K562 (cell line): ENCODE measurements around the gene GJB2. TPM values are rescaled to one million over a fixed set of nuclear protein-coding genes. Genes with fewer than 3 reads are reported as not detected.

Experiments used
- ARID4B ChIP-seq: sonication (generic); formaldehyde crosslinking; IDR thresholded peaks from 2 replicates; pipeline ENCODE4 v1.8.0; 2022; ENCODE audit warnings: mild to moderate bottlenecking, missing genetic modification reagents
- HDGF ChIP-seq: fragments of 450-650 bp; IDR thresholded peaks from 2 replicates; pipeline ENCODE4 v1.6.1; 2016
- HIVEP1 ChIP-seq: fragments of 250-450 bp; sonication (Bioruptor Pico); IDR thresholded peaks from 2 replicates; pipeline ENCODE4 v1.4.0; 2020; ENCODE audit warnings: mild to moderate bottlenecking
- NR4A1 ChIP-seq, 2 experiments: fragments of 250-450 bp in 1 of 2; fragments of 450-650 bp in 1 of 2; sonication (Bioruptor Pico) in 1 of 2; IDR thresholded peaks; 2 replicates each; pipeline versions ENCODE4 v1.4.0 to v1.6.1; 2016 to 2020; ENCODE audit warnings: mild to moderate bottlenecking in 2 of 2, missing compliant biosample characterization in 1 of 2, missing genetic modification characterization in 1 of 2, moderate library complexity in 1 of 2
- SMAD4 ChIP-seq: fragments of 250-450 bp; sonication (Bioruptor Pico); conservative IDR thresholded peaks from 2 replicates; pipeline ENCODE4 v1.8.0; 2021; ENCODE audit warnings: inconsistent platforms, mild to moderate bottlenecking, moderate library complexity
- TARDBP ChIP-seq: fragments of 450-650 bp; IDR thresholded peaks from 2 replicates; pipeline ENCODE4 v1.6.1; 2016
- TCF3 ChIP-seq: sonication (generic); formaldehyde crosslinking; IDR thresholded peaks from 2 replicates; pipeline ENCODE4 v1.4.0; 2020; ENCODE audit warnings: mild to moderate bottlenecking, missing genetic modification reagents
- ZNF124 ChIP-seq: sonication (generic); formaldehyde crosslinking; IDR thresholded peaks from 2 replicates; pipeline ENCODE4 v1.8.1; 2022; ENCODE audit warnings: missing genetic modification reagents
- ZNF318 ChIP-seq, 2 experiments: fragments of 450-650 bp; IDR thresholded peaks; 2 replicates each; pipeline ENCODE4 v1.6.1; 2016; ENCODE audit warnings: mild to moderate bottlenecking in 2 of 2, borderline replicate concordance in 1 of 2, low read depth in 1 of 2, moderate library complexity in 1 of 2
- ZNF354B ChIP-seq: fragments of 250-450 bp; sonication (Bioruptor Pico); IDR thresholded peaks from 2 replicates; pipeline ENCODE4 v1.4.0; 2020
- ZNF408 ChIP-seq: fragments of 250-450 bp; sonication (Bioruptor Pico); IDR thresholded peaks from 2 replicates; pipeline ENCODE4 v1.4.0; 2020; ENCODE audit warnings: low read depth, mild to moderate bottlenecking, moderate library complexity
- ZNF586 ChIP-seq: fragments of 450-650 bp; formaldehyde crosslinking; conservative IDR thresholded peaks from 2 replicates; pipeline ENCODE4 v1.4.0; 2020; ENCODE audit warnings: mild to moderate bottlenecking, moderate library complexity
- ZNF589 ChIP-seq: fragments of 200-800 bp; sonication (Bioruptor generic); IDR thresholded peaks from 2 replicates; pipeline ENCODE4 v1.6.1; 2016; ENCODE audit warnings: low read depth, missing genetic modification characterization, missing compliant biosample characterization
- ZNF696 ChIP-seq: fragments of 250-450 bp; sonication (Bioruptor Pico); conservative IDR thresholded peaks from 2 replicates; pipeline ENCODE4 v1.4.0; 2020; ENCODE audit warnings: mild to moderate bottlenecking, moderate library complexity
- ZNF764 ChIP-seq: fragments of 250-450 bp; sonication (Bioruptor Pico); IDR thresholded peaks from 2 replicates; pipeline ENCODE4 v1.4.0; 2020; ENCODE audit warnings: low read depth, mild to moderate bottlenecking, moderate library complexity
- polyA plus RNA-seq, 8 experiments: library from polyadenylated mRNA; depleted of rRNA in 4 of 8; stranded (reverse) in 5 of 8; unstranded in 3 of 8; fragments of >200 nt; fragmentation: Nextera tagmentation in 2 of 8; fragmentation: Illumina TruSeq in 1 of 8; extraction: Ambion mirVana in 2 of 8; extraction: Trizol in 1 of 8; gene quantifications; 2 replicates each; pipeline versions ENCODE4 v1.2.1 to v1.2.3, GENCODE V29; 2011 to 2014; ENCODE audit warnings: inconsistent platforms in 1 of 8, missing spikeins in 1 of 8
- total RNA-seq, 7 experiments: library from RNA; depleted of rRNA in 6 of 7; stranded (reverse); fragments of >200 nt in 6 of 7; fragmentation: Illumina TruSeq in 2 of 7; extraction: Trizol in 2 of 7; gene quantifications; 2 replicates each; pipeline versions ENCODE4 v1.2.1 to v1.2.3, GENCODE V29; 2011 to 2021; ENCODE audit warnings: low replicate concordance in 1 of 7

Gene GJB2
- total and polyA plus RNA-seq, 9 of the 15 experiments (the other 6 are each of a cell fraction or from before 2014, with no cell fraction given) = not detected

GRCh38 chr13:20188667-20189553 is 3.8 kb downstream of the GJB2 start (continued):
- no peak for TF ChIP-seq ZNF318 (IDR thresholded peaks at IDR 0.05; ENCODE audit: borderline replicate concordance in 1 of 2, low read depth in 1 of 2)
- no peak for TF ChIP-seq ARID4B (CRISPR knock-in tag)
- no peak for TF ChIP-seq ZNF124 (CRISPR knock-in tag)
- no peak for TF ChIP-seq HIVEP1
- TF ChIP-seq ZNF696 (CRISPR knock-in tag) = no peak
- no peak for TF ChIP-seq TCF3
- no peak for TF ChIP-seq ZNF764 (CRISPR knock-in tag)
- TF ChIP-seq TARDBP = no peak
- no peak for TF ChIP-seq NR4A1 (CRISPR knock-in tag; IDR thresholded peaks at IDR 0.05)
- no peak for TF ChIP-seq NR4A1 (tag; IDR thresholded peaks at IDR 0.05)
- no peak for TF ChIP-seq HDGF
- TF ChIP-seq ZNF589 (CRISPR knock-in tag) = no peak
- no peak for TF ChIP-seq SMAD4
- no peak for TF ChIP-seq ZNF408 (CRISPR knock-in tag)
- TF ChIP-seq ZNF354B (CRISPR knock-in tag) = no peak
- TF ChIP-seq ZNF586 (CRISPR knock-in tag) = no peak
